Stimulated activated CD8-positive, alpha-beta memory T cell treated with anti-CD3 and anti-CD28 coated beads, Interleukin-12 subunit alpha, Interleukin-12 subunit beta, amount 100 ng/mL, for 24 hours (primary cell): ENCODE data around the gene NPY4R2.
"Not testable (repeated sequence)": the region's sequence is repeated elsewhere in the genome, so short reads cannot be mapped to it uniquely, and the experiment has no call there.

ENCODE experiments used
- DNase-seq: peaks from one replicate; pipeline ENCODE4 v3.0.0-alpha.2; 2020; ENCODE audit errors: extremely low read depth

Gene NPY4R2

GRCh38 chr10:47918475-47918874, at the start of gene NPY4R2:
NPY4R2 (plus strand) TSS chr10:47918662; CDS start chr10:47921988, 3,326 bp downstream.
- not testable (repeated sequence) for DNase-seq

- not testable (repeated sequence) for DNase-seq
Observed at GRCh38 chr10:47870887-47871286, 47.6 kb upstream of the NPY4R2 start.

- not testable (repeated sequence) for DNase-seq
Observed at GRCh38 chr10:47871485-47872180, 46.8 kb upstream of the NPY4R2 start.

GRCh38 chr10:47872236-47872635, 46.2 kb upstream of the NPY4R2 start:
- not testable (repeated sequence) for DNase-seq

- DNase-seq, result not testable (repeated sequence)
Observed at GRCh38 chr10:47884239-47884638, 34.2 kb upstream of the NPY4R2 start.

- not testable (repeated sequence) for DNase-seq
Observed at GRCh38 chr10:47884934-47885333, 33.5 kb upstream of the NPY4R2 start.

- DNase-seq, result not testable (repeated sequence)
Observed at GRCh38 chr10:47886356-47886755, 32.1 kb upstream of the NPY4R2 start.

GRCh38 chr10:47886827-47887226, 31.6 kb upstream of the NPY4R2 start:
- not testable (repeated sequence) for DNase-seq

- not testable (repeated sequence) for DNase-seq
Observed at GRCh38 chr10:47890737-47891136, 27.7 kb upstream of the NPY4R2 start.

- DNase-seq, result not testable (repeated sequence)
Observed at GRCh38 chr10:47892494-47893261, 25.8 kb upstream of the NPY4R2 start.

GRCh38 chr10:47894571-47894970, 23.9 kb upstream of the NPY4R2 start:
- not testable (repeated sequence) for DNase-seq

- DNase-seq, result not testable (repeated sequence)
Observed at GRCh38 chr10:47897813-47898212, 20.6 kb upstream of the NPY4R2 start.

- not testable (repeated sequence) for DNase-seq
Observed at GRCh38 chr10:47909333-47909732, 9.1 kb upstream of the NPY4R2 start.

GRCh38 chr10:47910486-47910885, 8.0 kb upstream of the NPY4R2 start:
- DNase-seq, result not testable (repeated sequence)

GRCh38 chr10:47914052-47914451, 4.4 kb upstream of the NPY4R2 start:
- not testable (repeated sequence) for DNase-seq

GRCh38 chr10:47915849-47916548, 2.5 kb upstream of the NPY4R2 start:
- not testable (repeated sequence) for DNase-seq

- not testable (repeated sequence) for DNase-seq
Observed at GRCh38 chr10:47920610-47921009, 2.1 kb downstream of the NPY4R2 start.

GRCh38 chr10:47922503-47922902, 4.0 kb downstream of the NPY4R2 start:
- not testable (repeated sequence) for DNase-seq

- DNase-seq, result not testable (repeated sequence)
Observed at GRCh38 chr10:47924628-47925027, 6.2 kb downstream of the NPY4R2 start.

GRCh38 chr10:47927147-47927916, 8.9 kb downstream of the NPY4R2 start:
- DNase-seq, result not testable (repeated sequence)

- DNase-seq, result not testable (repeated sequence)
Observed at GRCh38 chr10:47928225-47928624, 9.8 kb downstream of the NPY4R2 start.
